Naive thymus-derived CD4-positive, alpha-beta T cell (primary cell): ENCODE results near the gene ADA. TPM values are rescaled to one million over a fixed set of nuclear protein-coding genes. Genes with fewer than 3 reads are reported as not detected.

ENCODE experiments used
- ATAC-seq: fragments of 150-1000 bp; cut with Tn5 transposase; 2 replicates; pipeline ENCODE4 v1.10.0; 2021; ENCODE audit warnings: mild to moderate bottlenecking, moderate library complexity
- CTCF ChIA-PET: fragments of 350-600 bp; sonication (Branson Sonifier 250); formaldehyde crosslinking; loops from one replicate; lab custom pipeline; 2021; ENCODE audit warnings: antibody characterized with exemption; lab: Charles Lee
- POLR2A ChIA-PET: fragments of 350-600 bp; sonication (Branson Sonifier 250); formaldehyde crosslinking; loops from one replicate; lab custom pipeline; 2021; ENCODE audit warnings: antibody characterized with exemption, inconsistent platforms; lab: Charles Lee
- DNase-seq, 9 donors: peaks; one replicate each; pipeline versions ENCODE4 v3.0.0 to v3.0.0-alpha.2; 2020 to 2022; ENCODE audit warnings: mixed read lengths in 1 of 9
- H3K27ac ChIP-seq: one replicate; pipeline ENCODE4 v1.7.0; 2013; ENCODE audit warnings: mild to moderate bottlenecking, low read depth, low read length, moderate library complexity
- H3K27me3 ChIP-seq, 2 donors: one replicate each; pipeline ENCODE4 v1.7.0; 2013; ENCODE audit warnings: low read length in 2 of 2, mild to moderate bottlenecking in 2 of 2, moderate library complexity in 2 of 2; ENCODE audit not compliant: control insufficient read depth in 2 of 2, insufficient read depth in 2 of 2
- H3K36me3 ChIP-seq, 3 experiments: 1 replicate in 2 of 3; 2 replicates in 1 of 3; pipeline ENCODE4 v1.7.0; 2013; ENCODE audit warnings: low read length in 3 of 3, mild to moderate bottlenecking in 3 of 3, moderate library complexity in 1 of 3; ENCODE audit not compliant: insufficient read depth in 3 of 3, control insufficient read depth in 2 of 3
- H3K4me1 ChIP-seq, 2 donors: one replicate each; pipeline ENCODE4 v1.7.0; 2013; ENCODE audit warnings: low read length in 2 of 2, mild to moderate bottlenecking in 2 of 2, moderate library complexity in 1 of 2; ENCODE audit not compliant: control insufficient read depth in 2 of 2, insufficient read depth in 2 of 2
- H3K4me3 ChIP-seq: 2 replicates; pipeline ENCODE4 v1.7.0; 2013; ENCODE audit warnings: mild to moderate bottlenecking, low read length
- H3K9me3 ChIP-seq, 3 experiments: 1 replicate in 2 of 3; 2 replicates in 1 of 3; pipeline ENCODE4 v1.7.0; 2013; ENCODE audit warnings: low read length in 3 of 3; ENCODE audit not compliant: control insufficient read depth in 2 of 3
- H3K27ac Mint-ChIP-seq, 9 donors: one replicate each; pipeline ENCODE4 v1.8.0; 2020 to 2022; ENCODE audit warnings: mixed read lengths in 9 of 9, mild to moderate bottlenecking in 8 of 9, moderate library complexity in 5 of 9, inconsistent platforms in 2 of 9
- H3K27me3 Mint-ChIP-seq, 5 donors: one replicate each; pipeline ENCODE4 v1.8.0; 2021 to 2022; ENCODE audit warnings: mixed read lengths in 5 of 5, mild to moderate bottlenecking in 1 of 5
- H3K36me3 Mint-ChIP-seq, 5 donors: one replicate each; pipeline ENCODE4 v1.8.0; 2020 to 2022; ENCODE audit warnings: mixed read lengths in 5 of 5, mild to moderate bottlenecking in 3 of 5, inconsistent platforms in 1 of 5
- H3K4me1 Mint-ChIP-seq, 7 donors: one replicate each; pipeline ENCODE4 v1.8.0; 2020 to 2022; ENCODE audit warnings: mixed read lengths in 7 of 7, mild to moderate bottlenecking in 3 of 7, inconsistent platforms in 1 of 7
- H3K4me3 Mint-ChIP-seq, 10 donors: one replicate each; pipeline ENCODE4 v1.8.0; 2020 to 2022; ENCODE audit warnings: mild to moderate bottlenecking in 10 of 10, mixed read lengths in 10 of 10, moderate library complexity in 6 of 10, inconsistent platforms in 2 of 10
- H3K9me3 Mint-ChIP-seq, 11 donors: one replicate each; pipeline ENCODE4 v1.8.0; 2020 to 2022; ENCODE audit warnings: mixed read lengths in 11 of 11, mild to moderate bottlenecking in 4 of 11, inconsistent platforms in 1 of 11, moderate library complexity in 1 of 11
- intact Hi-C, 2 donors: fragments of 100-400 bp; cut with micrococcal nuclease; formaldehyde crosslinking; loops; one replicate each; pipeline ENCODE4 v1.15.1; 2023
- polyA plus RNA-seq, 2 donors: library from polyadenylated mRNA; unstranded; fragments of 300-500 nt; fragmentation: Illumina TruSeq; gene quantifications; one replicate each; pipeline ENCODE4 v1.2.3, GENCODE V29; 2021
- total RNA-seq, 6 experiments: library from RNA in 5 of 6; stranded (reverse) in 5 of 6; gene quantifications; 1 replicate in 5 of 6; 2 replicates in 1 of 6; pipeline ENCODE4 v1.2.3 and lab custom pipeline; 2021 to 2026

The ADA gene
- total and polyA plus RNA-seq, 7 experiments from 2014 or later: 26.1 to 103 (median 35.2) TPM

DNA sequence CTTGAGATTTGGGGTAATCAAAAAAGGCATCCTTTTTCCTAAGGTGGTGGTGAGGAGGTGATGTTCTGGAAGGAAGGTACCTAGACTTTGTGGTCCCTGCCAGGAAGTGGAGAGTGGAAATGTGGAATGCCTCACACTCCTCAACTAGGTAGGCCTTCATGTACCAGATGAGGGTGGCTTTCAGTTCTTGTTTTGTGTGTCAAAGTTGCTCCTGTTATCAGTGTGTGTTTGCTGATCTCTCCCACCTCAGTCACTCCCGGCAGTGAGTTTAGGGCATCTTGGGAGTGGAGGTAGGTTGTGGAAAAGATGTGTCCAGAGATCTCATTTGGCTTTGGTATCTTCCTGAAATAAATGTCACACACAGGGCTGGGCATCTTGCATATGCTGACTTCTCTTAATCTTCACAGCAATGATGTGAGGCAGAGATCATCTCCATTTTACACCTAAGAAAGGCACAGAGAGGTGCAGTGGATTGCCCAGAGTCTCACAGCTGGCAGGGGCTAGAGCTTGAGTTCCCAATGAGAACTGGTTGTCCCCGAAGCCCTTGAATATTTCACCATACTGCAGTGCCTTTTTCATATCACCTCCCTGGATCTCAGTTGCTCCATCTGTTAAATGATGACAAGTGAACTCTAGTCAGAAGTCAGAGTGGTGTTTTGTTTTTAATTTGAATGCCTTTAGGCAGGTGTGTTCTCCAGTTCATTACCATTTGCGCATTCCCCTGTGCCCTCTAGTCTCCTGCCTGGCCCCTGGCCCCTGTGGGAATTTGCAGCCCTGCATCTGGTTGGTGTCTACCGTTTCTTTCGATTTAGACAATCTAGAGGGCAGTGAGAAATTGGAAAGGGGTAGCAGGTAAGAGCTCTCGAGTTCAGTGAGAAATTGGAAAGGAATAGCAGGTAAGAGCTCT lies 66.2 kb downstream of the ADA start:
- Histone ChIP-seq H3K27ac (no peak overlapping the region), H3K27me3 (no peaks in the 10 kb centered on the region), H3K9me3 (no peaks in the 10 kb centered on the region), H3K4me1 (no peaks in the 10 kb centered on the region), H3K36me3 (no peaks in the 10 kb centered on the region), H3K4me3 (no peak overlapping the region)
- Mint-ChIP-seq H3K27ac (no peak overlapping the region), H3K4me1 (peaks cover 0 to 15% (median 0%) of the 10 kb centered on the region in 7 donors), H3K9me3 (no peaks in the 10 kb centered on the region), H3K4me3 (no peak overlapping the region), H3K27me3 (no peaks in the 10 kb centered on the region), H3K36me3 (peaks cover 0 to 1% (median 0%) of the 10 kb centered on the region in 5 donors)
- ATAC-seq: no peak
- DNase-seq: no peak
- ChIA-PET POLR2A (no interaction called here), CTCF (no interaction called here)
- intact Hi-C loops: no loop called here

DNA sequence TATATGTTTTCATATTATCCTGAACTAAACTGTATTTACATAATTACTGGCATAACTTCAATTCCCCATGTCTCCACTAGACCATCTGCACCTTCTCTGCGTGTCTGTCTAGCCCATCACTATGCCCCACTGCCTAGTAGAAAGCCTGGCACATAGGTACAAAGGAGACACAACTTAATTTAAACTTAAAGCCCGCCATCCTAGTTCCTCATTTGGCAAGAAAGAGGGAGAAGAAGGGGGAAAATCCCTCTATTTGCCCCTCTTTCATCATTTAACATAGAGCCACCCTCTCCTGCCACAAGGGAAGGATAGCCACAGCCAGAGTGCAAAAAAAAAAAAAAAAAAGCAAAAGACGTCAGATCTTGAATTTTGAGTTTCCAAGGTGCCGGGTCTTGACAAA lies 67.3 kb downstream of the ADA start:
- H3K9me3 Mint-ChIP-seq: no peaks in the 10 kb centered on the region
- Histone ChIP-seq H3K36me3 (no peaks in the 10 kb centered on the region), H3K27me3 (no peaks in the 10 kb centered on the region), H3K4me3 (no peak overlapping the region), H3K9me3 (no peaks in the 10 kb centered on the region), H3K27ac (no peak overlapping the region), H3K4me1 (no peaks in the 10 kb centered on the region)
- peaks cover 0 to 19% (median 0%) of the 10 kb centered on the region in 7 donors for H3K4me1 Mint-ChIP-seq
- intact Hi-C loops: no loop called here
- no peaks in the 10 kb centered on the region for H3K27me3 Mint-ChIP-seq
- peak overlapping the region in 1 of 9 donors; percentile 2 for H3K27ac Mint-ChIP-seq
- DNase-seq: no peak
- ChIA-PET POLR2A (no interaction called here), CTCF (no interaction called here)
- H3K4me3 Mint-ChIP-seq: no peak overlapping the region
- no peaks in the 10 kb centered on the region for H3K36me3 Mint-ChIP-seq
- ATAC-seq: no peak

DNA sequence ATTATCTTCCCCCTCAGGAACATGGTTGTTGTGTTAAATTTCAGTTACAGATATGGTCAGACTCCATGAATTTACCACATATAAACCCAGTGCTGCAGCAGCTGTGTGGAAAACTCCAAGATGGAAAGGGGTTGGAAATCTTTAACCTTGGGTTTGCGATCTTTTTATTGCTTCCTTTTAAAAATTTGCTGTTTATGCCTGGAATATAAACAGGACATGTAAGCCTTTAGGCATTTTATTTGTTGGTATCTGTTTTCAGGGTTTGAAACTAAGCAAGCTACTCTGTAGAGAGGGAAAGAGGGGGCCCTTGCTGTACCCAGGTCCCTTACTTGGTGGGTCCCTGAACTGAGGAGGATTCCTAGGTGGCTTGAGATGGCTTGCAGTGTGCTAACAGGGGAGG lies 68.3 kb downstream of the ADA start:
- no peaks in the 10 kb centered on the region for H3K9me3 Mint-ChIP-seq
- no peaks in the 10 kb centered on the region for H3K9me3 ChIP-seq
- ChIA-PET POLR2A (interaction anchor here (1.2 to 1.3 kb wide), 2 partner anchors 15 to 16 kb away, joined by 3 to 5 read pairs; no protein-coding TSS in a partner anchor), CTCF (no interaction called here)
- intact Hi-C loops: no loop called here
- ATAC-seq: no peak
- no peaks in the 10 kb centered on the region for H3K36me3 ChIP-seq
- no peaks in the 10 kb centered on the region for H3K4me1 ChIP-seq
- no peak overlapping the region for H3K4me3 Mint-ChIP-seq
- no peaks in the 10 kb centered on the region for H3K27me3 ChIP-seq
- H3K4me3 ChIP-seq: no peak overlapping the region
- peaks cover 0 to 19% (median 0%) of the 10 kb centered on the region in 7 donors for H3K4me1 Mint-ChIP-seq
- no peaks in the 10 kb centered on the region for H3K27me3 Mint-ChIP-seq
- H3K27ac ChIP-seq: no peak overlapping the region
- no peak for DNase-seq
- peaks cover 0 to 2% (median 0%) of the 10 kb centered on the region in 5 donors for H3K36me3 Mint-ChIP-seq
- H3K27ac Mint-ChIP-seq: no peak overlapping the region

DNA sequence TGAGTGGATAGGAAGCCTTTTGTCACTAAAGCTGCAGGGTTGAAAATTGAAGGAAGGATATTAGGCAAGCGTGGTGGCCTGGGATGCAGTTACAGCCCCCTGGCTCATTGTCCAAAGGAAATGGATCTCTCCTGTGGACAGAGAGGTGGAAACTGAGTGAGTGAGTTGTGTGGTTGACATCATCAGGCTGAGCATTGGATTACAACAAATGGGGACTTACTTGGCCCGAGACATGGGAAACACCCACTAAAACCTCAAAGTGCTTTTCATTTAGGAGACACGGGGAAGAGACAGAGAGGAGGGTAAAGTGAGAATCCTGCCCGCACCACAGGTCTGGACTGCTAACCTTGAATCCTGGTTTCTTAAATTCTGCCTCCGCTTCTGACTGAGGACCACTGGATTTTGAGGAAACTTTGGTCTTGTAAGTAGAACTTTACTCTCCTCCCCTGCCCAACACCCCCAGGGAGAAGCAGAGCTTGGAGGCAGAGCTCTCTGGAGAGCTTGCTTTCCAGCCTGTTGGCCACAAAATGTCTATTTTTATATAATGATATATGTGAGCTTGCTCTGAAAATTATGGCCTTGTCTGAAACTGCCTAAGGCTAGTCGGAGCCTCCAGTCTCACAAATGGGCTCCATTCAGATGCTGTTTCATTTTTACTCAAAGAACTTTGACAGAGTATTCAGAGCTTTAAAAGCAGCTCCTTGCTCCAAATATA lies 69.0 kb downstream of the ADA start, which contains the start of gene PKIG:
Gene PKIG, plus strand, starts transcription at position 269 of the 715 bp plus-strand sequence. CDS start 31,978 bp downstream, outside the sequence.
- DNase-seq (no peak), ATAC-seq (no peak)
- Histone ChIP-seq H3K4me1 (no peaks in the 10 kb centered on the region), H3K36me3 (no peaks in the 10 kb centered on the region), H3K9me3 (no peaks in the 10 kb centered on the region), H3K27ac (no peak within 1 kb of the TSS), H3K4me3 (no peak within 1 kb of the TSS), H3K27me3 (no peaks in the 10 kb centered on the region)
- intact Hi-C loops: no loop called here
- POLR2A ChIA-PET: interaction anchor here (1.2 to 1.3 kb wide), 2 partner anchors 15 to 16 kb away, joined by 3 to 5 read pairs; no protein-coding TSS in a partner anchor
- CTCF ChIA-PET: no interaction called here
- Mint-ChIP-seq H3K27ac (no peak within 1 kb of the TSS), H3K9me3 (peaks cover 0 to 2% (median 0%) of the 10 kb centered on the region in 11 donors), H3K4me1 (peaks cover 0 to 19% (median 0%) of the 10 kb centered on the region in 7 donors), H3K36me3 (peaks cover 0 to 2% (median 0%) of the 10 kb centered on the region in 5 donors), H3K4me3 (no peak within 1 kb of the TSS), H3K27me3 (no peaks in the 10 kb centered on the region)

DNA sequence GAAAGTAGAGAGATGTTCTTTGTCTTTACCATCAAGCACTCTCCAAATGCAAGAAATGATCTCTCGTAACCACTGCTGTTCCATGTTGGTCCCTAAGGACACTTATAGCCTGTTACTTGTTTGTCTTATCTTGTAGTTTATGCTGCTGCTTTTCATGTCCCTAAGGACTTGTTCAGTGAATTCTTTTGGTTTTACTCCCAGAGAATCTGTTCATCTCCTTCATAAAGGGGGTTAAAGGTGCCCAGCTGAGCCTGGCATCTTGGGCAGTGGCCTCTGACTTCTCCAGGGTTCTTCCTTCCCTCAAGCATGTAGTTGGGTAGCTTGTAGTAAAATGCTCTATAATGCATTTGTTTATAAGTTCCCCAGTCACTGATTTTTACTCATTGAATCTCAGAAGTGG lies 70.0 kb downstream of the ADA start:
- H3K4me3 Mint-ChIP-seq: no peak overlapping the region
- no peaks in the 10 kb centered on the region for H3K27me3 Mint-ChIP-seq
- Histone ChIP-seq H3K9me3 (no peaks in the 10 kb centered on the region), H3K27ac (no peak overlapping the region), H3K4me1 (no peaks in the 10 kb centered on the region), H3K36me3 (no peaks in the 10 kb centered on the region), H3K4me3 (no peak overlapping the region), H3K27me3 (no peaks in the 10 kb centered on the region)
- intact Hi-C loops: no loop called here
- ChIA-PET POLR2A (no interaction called here), CTCF (no interaction called here)
- peaks cover 0 to 19% (median 0%) of the 10 kb centered on the region in 7 donors for H3K4me1 Mint-ChIP-seq
- ATAC-seq: no peak
- H3K36me3 Mint-ChIP-seq: peaks cover 0 to 2% (median 0%) of the 10 kb centered on the region in 5 donors
- H3K9me3 Mint-ChIP-seq: peaks cover 0 to 2% (median 0%) of the 10 kb centered on the region in 11 donors
- DNase-seq: no peak
- H3K27ac Mint-ChIP-seq: no peak overlapping the region

DNA sequence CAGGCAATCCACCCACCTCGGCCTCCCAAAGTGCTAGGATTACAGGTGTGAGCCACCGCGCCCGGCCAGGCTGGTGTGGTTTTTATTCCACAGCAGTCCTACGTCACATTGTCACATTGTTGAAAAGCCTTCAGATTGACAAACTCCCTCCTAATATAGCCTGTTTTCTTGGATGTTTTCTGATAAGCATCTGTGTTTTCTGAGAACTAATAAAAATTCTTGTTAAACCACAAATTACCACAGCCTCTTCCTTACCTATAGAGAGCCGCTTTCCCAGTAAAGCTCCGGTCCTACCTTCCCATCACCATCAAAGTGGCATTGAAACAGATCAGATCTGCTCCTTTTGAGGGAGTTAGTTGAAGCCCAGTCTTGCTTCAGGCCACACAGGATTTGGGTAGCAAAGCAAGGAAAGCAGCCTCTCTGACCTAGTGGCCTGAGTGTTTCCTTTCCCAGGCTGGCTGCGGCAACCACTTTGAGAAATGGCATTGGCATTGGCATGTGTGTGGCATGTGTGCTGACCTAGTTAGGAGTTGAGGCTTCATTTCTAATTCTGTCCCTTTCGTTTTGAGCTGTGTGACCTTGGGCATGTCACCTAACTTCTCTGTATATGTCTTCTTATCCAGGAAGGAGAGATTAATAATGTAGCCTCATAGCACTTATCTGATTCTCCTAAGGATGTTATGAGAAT lies 70.8 kb downstream of the ADA start:
- H3K4me1 Mint-ChIP-seq: peaks cover 0 to 24% (median 5%) of the 10 kb centered on the region in 7 donors
- ChIA-PET POLR2A (interaction anchor here (0.8 kb wide), 1 partner anchor 60 kb away, joined by 3 read pairs; no protein-coding TSS in a partner anchor), CTCF (no interaction called here)
- no peaks in the 10 kb centered on the region for H3K27me3 Mint-ChIP-seq
- no peak overlapping the region for H3K27ac Mint-ChIP-seq
- no peaks in the 10 kb centered on the region for H3K36me3 ChIP-seq
- ATAC-seq: no peak
- peaks cover 0 to 2% (median 0%) of the 10 kb centered on the region in 11 donors for H3K9me3 Mint-ChIP-seq
- peaks cover 0 to 2% (median 0%) of the 10 kb centered on the region in 5 donors for H3K36me3 Mint-ChIP-seq
- no peak overlapping the region for H3K4me3 ChIP-seq
- H3K9me3 ChIP-seq: no peaks in the 10 kb centered on the region
- no peak for DNase-seq
- intact Hi-C loops: no loop called here
- H3K4me1 ChIP-seq: no peaks in the 10 kb centered on the region
- no peaks in the 10 kb centered on the region for H3K27me3 ChIP-seq
- no peak overlapping the region for H3K27ac ChIP-seq
- no peak overlapping the region for H3K4me3 Mint-ChIP-seq
